Muscle layer of colon (tissue), 2 donors: Measurements from ENCODE around the gene FOXN3.
A peak's percentile ranks its signal among the peaks of the same experiment; 100 is the strongest.

ENCODE experiments used
- H3K27ac ChIP-seq: one replicate; pipeline ENCODE4 v1.7.0; 2013; ENCODE audit warnings: low read depth, mild to moderate bottlenecking, low read length, moderate library complexity
- H3K27me3 ChIP-seq, 2 donors: one replicate each; pipeline ENCODE4 v1.7.0; 2013; ENCODE audit warnings: low read length in 2 of 2, mild to moderate bottlenecking in 2 of 2; ENCODE audit not compliant: insufficient read depth in 2 of 2, control insufficient read depth in 1 of 2
- H3K36me3 ChIP-seq: one replicate; pipeline ENCODE4 v1.7.0; 2013; ENCODE audit warnings: mild to moderate bottlenecking, low read length; ENCODE audit not compliant: insufficient read depth
- H3K4me1 ChIP-seq: one replicate; pipeline ENCODE4 v1.7.0; 2013; ENCODE audit warnings: mild to moderate bottlenecking, low read length; ENCODE audit not compliant: insufficient read depth
- H3K4me3 ChIP-seq, 2 donors: one replicate each; pipeline ENCODE4 v1.7.0; 2013; ENCODE audit warnings: low read length in 2 of 2, low read depth in 1 of 2, mild to moderate bottlenecking in 1 of 2, moderate library complexity in 1 of 2
- H3K9ac ChIP-seq: one replicate; pipeline ENCODE4 v1.7.0; 2013; ENCODE audit warnings: low read length
- H3K9me3 ChIP-seq: one replicate; pipeline ENCODE4 v1.7.0; 2013; ENCODE audit warnings: mild to moderate bottlenecking, low read length
- donor health status: abdominal sarcoma.
- donor health status: Adenocarcinoma of cecum.

The FOXN3 gene

GRCh38 chr14:89391123-89391522, 25.9 kb downstream of the FOXN3 start:
- H3K27ac ChIP-seq: no peak overlapping the region

GRCh38 chr14:89388853-89389252, 28.2 kb downstream of the FOXN3 start:
- H3K4me1 ChIP-seq: peaks cover 43% of the 10 kb centered on the region
- no peak overlapping the region for H3K27ac ChIP-seq
- no peak overlapping the region for H3K4me3 ChIP-seq
- H3K36me3 ChIP-seq: no peaks in the 10 kb centered on the region
- no peaks in the 10 kb centered on the region for H3K9me3 ChIP-seq
- H3K27me3 ChIP-seq: no peaks in the 10 kb centered on the region
- H3K9ac ChIP-seq: no peak overlapping the region

More at GRCh38 chr14:89391123-89391522, 25.9 kb downstream of the FOXN3 start:
- no peaks in the 10 kb centered on the region for H3K27me3 ChIP-seq
- H3K4me3 ChIP-seq: no peak overlapping the region
- H3K36me3 ChIP-seq: no peaks in the 10 kb centered on the region
- H3K9me3 ChIP-seq: no peaks in the 10 kb centered on the region
- H3K9ac ChIP-seq: no peak overlapping the region
- H3K4me1 ChIP-seq: peaks cover 42% of the 10 kb centered on the region

- no peak overlapping the region for H3K4me3 ChIP-seq
- H3K9me3 ChIP-seq: no peaks in the 10 kb centered on the region
- H3K4me1 ChIP-seq: peaks cover 43% of the 10 kb centered on the region
- no peaks in the 10 kb centered on the region for H3K27me3 ChIP-seq
- no peak overlapping the region for H3K9ac ChIP-seq
- H3K27ac ChIP-seq: no peak overlapping the region
- no peaks in the 10 kb centered on the region for H3K36me3 ChIP-seq
Observed at GRCh38 chr14:89387922-89388685, 28.9 kb downstream of the FOXN3 start.

GRCh38 chr14:89386212-89386886, 30.7 kb downstream of the FOXN3 start:
- H3K4me1 ChIP-seq: peaks cover 41% of the 10 kb centered on the region
- H3K27ac ChIP-seq: peak overlapping the region; percentile 41
- no peak overlapping the region for H3K9ac ChIP-seq

GRCh38 chr14:89384636-89385035, 32.4 kb downstream of the FOXN3 start:
- Histone ChIP-seq H3K9me3 (no peaks in the 10 kb centered on the region), H3K4me1 (peaks cover 38% of the 10 kb centered on the region), H3K9ac (no peak overlapping the region), H3K4me3 (no peak overlapping the region), H3K36me3 (no peaks in the 10 kb centered on the region), H3K27ac (no peak overlapping the region), H3K27me3 (no peaks in the 10 kb centered on the region)

More at GRCh38 chr14:89386212-89386886, 30.7 kb downstream of the FOXN3 start:
- Histone ChIP-seq H3K9me3 (no peaks in the 10 kb centered on the region), H3K4me3 (no peak overlapping the region), H3K36me3 (no peaks in the 10 kb centered on the region), H3K27me3 (no peaks in the 10 kb centered on the region)

- H3K36me3 ChIP-seq: no peaks in the 10 kb centered on the region
Observed at GRCh38 chr14:89384023-89384422, 33.0 kb downstream of the FOXN3 start.

GRCh38 chr14:89382901-89383845, 33.9 kb downstream of the FOXN3 start:
- H3K4me3 ChIP-seq: no peak overlapping the region
- peaks cover 40% of the 10 kb centered on the region for H3K4me1 ChIP-seq
- H3K27me3 ChIP-seq: no peaks in the 10 kb centered on the region
- H3K9me3 ChIP-seq: no peaks in the 10 kb centered on the region
- no peaks in the 10 kb centered on the region for H3K36me3 ChIP-seq
- no peak overlapping the region for H3K27ac ChIP-seq
- H3K9ac ChIP-seq: no peak overlapping the region

More at GRCh38 chr14:89384023-89384422, 33.0 kb downstream of the FOXN3 start:
- Histone ChIP-seq H3K4me1 (peaks cover 41% of the 10 kb centered on the region), H3K9ac (no peak overlapping the region), H3K27me3 (no peaks in the 10 kb centered on the region), H3K9me3 (no peaks in the 10 kb centered on the region), H3K4me3 (no peak overlapping the region), H3K27ac (no peak overlapping the region)

- H3K9ac ChIP-seq: no peak overlapping the region
- no peaks in the 10 kb centered on the region for H3K9me3 ChIP-seq
- H3K27me3 ChIP-seq: no peaks in the 10 kb centered on the region
- H3K36me3 ChIP-seq: no peaks in the 10 kb centered on the region
- peaks cover 34% of the 10 kb centered on the region for H3K4me1 ChIP-seq
- H3K4me3 ChIP-seq: no peak overlapping the region
- H3K27ac ChIP-seq: no peak overlapping the region
Observed at GRCh38 chr14:89382487-89382886, 34.5 kb downstream of the FOXN3 start.

- Histone ChIP-seq H3K9me3 (no peaks in the 10 kb centered on the region), H3K9ac (no peak overlapping the region), H3K4me1 (peaks cover 17% of the 10 kb centered on the region), H3K27ac (no peak overlapping the region), H3K27me3 (no peaks in the 10 kb centered on the region), H3K36me3 (no peaks in the 10 kb centered on the region), H3K4me3 (no peak overlapping the region)
Observed at GRCh38 chr14:89379891-89380820, 36.9 kb downstream of the FOXN3 start.

GRCh38 chr14:89379006-89379405, 38.0 kb downstream of the FOXN3 start:
- no peaks in the 10 kb centered on the region for H3K27me3 ChIP-seq
- H3K36me3 ChIP-seq: no peaks in the 10 kb centered on the region
- no peak overlapping the region for H3K4me3 ChIP-seq
- H3K9ac ChIP-seq: no peak overlapping the region
- H3K4me1 ChIP-seq: peaks cover 11% of the 10 kb centered on the region
- H3K9me3 ChIP-seq: no peaks in the 10 kb centered on the region
- H3K27ac ChIP-seq: no peak overlapping the region
